Measurements from ENCODE around the gene AFMID.

DNA sequence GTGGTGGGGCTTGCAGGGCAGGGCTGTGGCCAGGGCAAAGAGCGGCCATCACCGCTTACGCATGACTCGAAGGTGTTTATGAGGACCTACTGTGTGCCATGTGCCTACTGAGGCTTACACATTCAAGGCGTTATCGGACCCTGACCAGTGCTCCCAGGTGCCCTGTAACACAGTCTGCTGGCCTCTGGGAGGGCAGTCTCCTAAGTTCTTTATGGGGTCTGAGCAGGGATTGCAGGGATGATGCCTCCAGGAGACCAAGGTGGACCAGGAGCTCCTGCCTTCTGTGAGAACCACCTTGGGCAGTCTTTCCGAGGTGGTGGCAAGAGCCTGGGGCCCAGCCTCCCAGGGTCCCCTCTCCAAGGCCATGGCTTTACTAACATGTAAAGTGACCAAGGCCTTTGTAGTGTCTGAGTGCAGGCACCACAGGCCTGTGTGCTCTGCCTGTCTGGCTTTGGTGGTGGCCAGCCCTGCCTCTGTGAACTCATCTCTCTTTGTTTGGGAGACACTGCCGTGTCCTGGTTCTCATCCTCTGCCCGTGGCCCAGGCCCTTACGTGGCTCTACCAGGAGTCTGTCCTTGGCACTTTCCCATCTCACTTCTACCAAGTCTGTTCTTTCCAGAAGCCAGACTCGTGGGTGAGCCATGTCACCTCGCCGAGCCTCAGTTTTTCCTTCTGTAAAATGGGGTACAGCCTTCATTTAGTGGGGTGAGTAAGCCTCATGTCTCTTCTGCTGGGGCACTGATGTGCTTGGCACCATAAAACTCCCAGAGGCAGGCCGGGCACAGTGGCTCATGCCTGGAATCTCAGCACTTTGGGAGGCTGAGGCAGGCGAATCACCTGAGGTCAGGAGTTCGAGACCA lies 22.2 kb upstream of the AFMID start:
- no peak for TF ChIP-seq ZNF830 (tag by site-specific recombination; IDR thresholded peaks at IDR 0.05; ENCODE audit: low read depth)
- TF ChIP-seq, protein P1, sequence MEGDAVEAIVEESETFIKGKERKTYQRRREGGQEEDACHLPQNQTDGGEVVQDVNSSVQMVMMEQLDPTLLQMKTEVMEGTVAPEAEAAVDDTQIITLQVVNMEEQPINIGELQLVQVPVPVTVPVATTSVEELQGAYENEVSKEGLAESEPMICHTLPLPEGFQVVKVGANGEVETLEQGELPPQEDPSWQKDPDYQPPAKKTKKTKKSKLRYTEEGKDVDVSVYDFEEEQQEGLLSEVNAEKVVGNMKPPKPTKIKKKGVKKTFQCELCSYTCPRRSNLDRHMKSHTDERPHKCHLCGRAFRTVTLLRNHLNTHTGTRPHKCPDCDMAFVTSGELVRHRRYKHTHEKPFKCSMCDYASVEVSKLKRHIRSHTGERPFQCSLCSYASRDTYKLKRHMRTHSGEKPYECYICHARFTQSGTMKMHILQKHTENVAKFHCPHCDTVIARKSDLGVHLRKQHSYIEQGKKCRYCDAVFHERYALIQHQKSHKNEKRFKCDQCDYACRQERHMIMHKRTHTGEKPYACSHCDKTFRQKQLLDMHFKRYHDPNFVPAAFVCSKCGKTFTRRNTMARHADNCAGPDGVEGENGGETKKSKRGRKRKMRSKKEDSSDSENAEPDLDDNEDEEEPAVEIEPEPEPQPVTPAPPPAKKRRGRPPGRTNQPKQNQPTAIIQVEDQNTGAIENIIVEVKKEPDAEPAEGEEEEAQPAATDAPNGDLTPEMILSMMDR (tag by site-specific recombination; IDR thresholded peaks at IDR 0.05), result no peak
- TF ChIP-seq ZNF639 (tag by site-specific recombination; IDR thresholded peaks at IDR 0.05), result no peak
- no peak for TF ChIP-seq ZNF324 (tag by site-specific recombination; IDR thresholded peaks at IDR 0.05)
- no peak for TF ChIP-seq YY1 (tag by site-specific recombination; IDR thresholded peaks at IDR 0.05)
- no peak for TF ChIP-seq ZNF169 (tag by site-specific recombination; IDR thresholded peaks at IDR 0.05)
- TF ChIP-seq ZNF416 (tag by site-specific recombination; IDR thresholded peaks at IDR 0.05), result no peak
- no peak for TF ChIP-seq ZNF37A (tag by site-specific recombination; IDR thresholded peaks at IDR 0.05)
- no peak for TF ChIP-seq ZNF335 (tag by site-specific recombination; conservative IDR thresholded peaks at IDR 0.05)
- TF ChIP-seq HOXA7 (CRISPR knock-in tag; IDR thresholded peaks at IDR 0.05; ENCODE audit: borderline replicate concordance), result no peak
